Measurements from ENCODE around the gene TMEM44. TPM values are rescaled to one million over a fixed set of nuclear protein-coding genes. Genes with fewer than 3 reads are reported as not detected.

TMEM44 gene
- total RNA-seq, 2 donors from 2014 or later = 4.7 to 8.5 TPM

DNA sequence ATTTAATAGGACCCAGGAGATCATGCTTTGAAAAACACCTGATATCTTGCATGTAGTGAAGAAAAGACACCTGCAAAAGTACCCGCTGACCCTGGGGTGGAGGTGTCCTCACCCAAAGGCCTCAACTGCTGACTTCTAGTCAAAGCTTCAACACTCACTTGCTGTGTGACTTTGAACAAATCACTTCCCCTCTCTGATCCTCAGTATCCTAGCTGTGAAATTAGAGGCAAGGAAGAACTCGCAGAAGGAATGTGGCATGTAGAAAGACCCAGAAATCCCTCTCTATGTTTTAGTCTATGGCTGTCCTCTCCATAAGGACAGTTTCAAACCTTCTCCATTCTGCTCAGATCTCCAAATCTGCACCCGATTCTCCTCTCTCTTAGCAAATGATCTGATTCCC is 93.7 kb downstream of the TMEM44 start:
- H3K27ac Mint-ChIP-seq = no peak overlapping the region
- DNase-seq (ENCODE audit: low spot score) = no peak
- H3K9me3 Mint-ChIP-seq = no peaks in the 10 kb centered on the region
- H3K4me1 Mint-ChIP-seq (ENCODE audit: low read depth in 2 of 2) = peaks cover 0 to 4% of the 10 kb centered on the region in 2 donors
- H3K27me3 Mint-ChIP-seq = no peaks in the 10 kb centered on the region
- H3K36me3 Mint-ChIP-seq = no peaks in the 10 kb centered on the region
- H3K4me3 Mint-ChIP-seq = no peak overlapping the region
- ATAC-seq = no peak

DNA sequence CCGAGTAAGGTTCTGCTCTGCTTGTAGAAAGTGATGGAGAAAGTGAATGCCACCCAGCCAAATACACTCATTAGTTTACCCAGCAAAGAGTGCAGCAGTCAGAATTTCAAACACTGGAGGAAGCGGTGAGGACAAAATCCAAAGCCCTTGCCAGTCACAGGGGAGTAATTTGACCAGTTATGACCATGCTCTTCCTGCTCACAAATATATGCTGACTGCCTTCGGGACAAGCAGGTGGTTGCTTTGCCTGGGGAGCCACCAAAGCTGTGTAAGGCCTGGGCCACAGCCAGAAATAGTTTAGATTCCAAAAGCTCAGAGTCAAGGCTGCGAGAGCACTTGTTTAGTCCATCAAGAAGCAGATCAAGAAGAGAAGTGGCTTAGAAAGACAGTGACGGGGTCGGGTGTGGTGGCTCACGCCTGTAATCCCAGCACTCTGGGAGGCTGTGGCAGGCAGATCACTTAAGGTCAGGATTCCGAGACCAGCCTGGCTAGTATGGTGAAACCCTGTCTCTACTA is 95.4 kb downstream of the TMEM44 start:
- ATAC-seq (no peak), DNase-seq (ENCODE audit: low spot score) (no peak)
- H3K4me1 Mint-ChIP-seq (ENCODE audit: low read depth in 2 of 2) = peaks cover 0 to 4% of the 10 kb centered on the region in 2 donors
- no peak overlapping the region for H3K27ac Mint-ChIP-seq
- H3K4me3 Mint-ChIP-seq = no peak overlapping the region
- no peaks in the 10 kb centered on the region for H3K9me3 Mint-ChIP-seq
- H3K36me3 Mint-ChIP-seq = peaks cover 8% of the 10 kb centered on the region
- no peaks in the 10 kb centered on the region for H3K27me3 Mint-ChIP-seq

Other genes starting within 250 kb of the TMEM44 start
- under 1 TPM in 1 of 2 donors, not detected in 1; 0.24 TPM for gene GP5, start 234.2 kb downstream of the TMEM44 start, total RNA-seq
- gene ATP13A3, start 146.4 kb downstream of the TMEM44 start, total RNA-seq = 100 to 1,000 TPM in 1 of 2 donors, 10 to 100 TPM in 1; 67.6 to 157 TPM
- 10 to 100 TPM; 38.7 to 63.3 TPM for gene LSG1, start 38.8 kb upstream of the TMEM44 start, total RNA-seq
- 10 to 100 TPM; 11.6 to 50.2 TPM for gene FAM43A, start 52.5 kb upstream of the TMEM44 start, total RNA-seq